Measurements from ENCODE around the gene PLEKHG3. TPM values are rescaled to one million over a fixed set of nuclear protein-coding genes. Genes with fewer than 3 reads are reported as not detected.

PLEKHG3 gene
- total RNA-seq, 1 donor, result 11.2 TPM

DNA sequence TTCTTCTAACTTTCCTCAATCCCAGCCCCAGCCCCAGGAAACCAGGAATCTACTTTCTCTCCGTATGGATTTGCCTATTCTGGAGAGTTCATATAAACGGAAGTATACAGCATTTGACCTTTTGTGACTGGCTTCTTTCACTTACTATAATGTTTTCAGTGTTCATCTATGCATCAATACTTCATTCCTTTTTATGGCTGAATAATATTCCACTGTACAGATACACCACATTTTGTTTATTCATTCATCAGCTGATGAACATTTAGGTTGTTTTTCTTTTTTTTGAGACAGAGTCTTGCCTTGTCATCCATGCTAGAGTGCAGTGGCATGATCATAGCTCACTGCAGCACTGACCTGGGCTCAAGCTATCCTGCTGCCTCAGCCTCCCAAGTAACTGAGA lies 3.9 kb upstream of the PLEKHG3 start:
- no peak for DNase-seq (ENCODE audit: low read depth)
- H3K4me3 ChIP-seq (ENCODE audit: low read depth, low read length), result no peak overlapping the region
- TF ChIP-seq, protein P1, sequence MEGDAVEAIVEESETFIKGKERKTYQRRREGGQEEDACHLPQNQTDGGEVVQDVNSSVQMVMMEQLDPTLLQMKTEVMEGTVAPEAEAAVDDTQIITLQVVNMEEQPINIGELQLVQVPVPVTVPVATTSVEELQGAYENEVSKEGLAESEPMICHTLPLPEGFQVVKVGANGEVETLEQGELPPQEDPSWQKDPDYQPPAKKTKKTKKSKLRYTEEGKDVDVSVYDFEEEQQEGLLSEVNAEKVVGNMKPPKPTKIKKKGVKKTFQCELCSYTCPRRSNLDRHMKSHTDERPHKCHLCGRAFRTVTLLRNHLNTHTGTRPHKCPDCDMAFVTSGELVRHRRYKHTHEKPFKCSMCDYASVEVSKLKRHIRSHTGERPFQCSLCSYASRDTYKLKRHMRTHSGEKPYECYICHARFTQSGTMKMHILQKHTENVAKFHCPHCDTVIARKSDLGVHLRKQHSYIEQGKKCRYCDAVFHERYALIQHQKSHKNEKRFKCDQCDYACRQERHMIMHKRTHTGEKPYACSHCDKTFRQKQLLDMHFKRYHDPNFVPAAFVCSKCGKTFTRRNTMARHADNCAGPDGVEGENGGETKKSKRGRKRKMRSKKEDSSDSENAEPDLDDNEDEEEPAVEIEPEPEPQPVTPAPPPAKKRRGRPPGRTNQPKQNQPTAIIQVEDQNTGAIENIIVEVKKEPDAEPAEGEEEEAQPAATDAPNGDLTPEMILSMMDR (IDR thresholded peaks at IDR 0.05; ENCODE audit: insufficient read depth, low read depth, low read length), result no peak

GRCh38 chr14:64700894-64701293 lies 3.3 kb upstream of the PLEKHG3 start:
- TF ChIP-seq, protein P1 (IDR thresholded peaks at IDR 0.05; ENCODE audit: insufficient read depth, low read depth, low read length), result no peak
- DNase-seq (ENCODE audit: low read depth), result no peak
- H3K4me3 ChIP-seq (ENCODE audit: low read depth, low read length), result no peak overlapping the region

DNA sequence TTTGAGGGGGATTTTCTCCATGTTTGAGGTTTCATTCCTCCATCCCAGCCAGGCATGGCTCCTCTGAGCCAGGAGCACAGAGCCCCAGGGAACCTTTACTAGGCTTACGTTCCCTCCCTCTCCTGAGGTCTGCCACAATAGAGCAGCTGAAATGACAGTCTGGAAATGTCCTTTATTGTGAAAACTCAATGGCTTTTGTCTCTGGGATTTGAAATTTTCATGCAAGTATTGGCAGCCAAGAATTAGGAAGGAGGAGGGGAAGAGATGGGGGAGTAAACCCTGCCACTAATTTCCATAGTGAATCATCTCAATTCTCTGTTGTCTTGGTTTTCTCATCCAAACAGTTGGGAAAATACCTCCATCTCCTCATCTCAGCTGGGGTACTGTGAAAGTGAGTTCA lies 2.6 kb upstream of the PLEKHG3 start:
- TF ChIP-seq, protein P1 (IDR thresholded peaks at IDR 0.05; ENCODE audit: insufficient read depth, low read depth, low read length), result no peak
- no peak for DNase-seq (ENCODE audit: low read depth)
- no peak overlapping the region for H3K4me3 ChIP-seq (ENCODE audit: low read depth, low read length)

DNA sequence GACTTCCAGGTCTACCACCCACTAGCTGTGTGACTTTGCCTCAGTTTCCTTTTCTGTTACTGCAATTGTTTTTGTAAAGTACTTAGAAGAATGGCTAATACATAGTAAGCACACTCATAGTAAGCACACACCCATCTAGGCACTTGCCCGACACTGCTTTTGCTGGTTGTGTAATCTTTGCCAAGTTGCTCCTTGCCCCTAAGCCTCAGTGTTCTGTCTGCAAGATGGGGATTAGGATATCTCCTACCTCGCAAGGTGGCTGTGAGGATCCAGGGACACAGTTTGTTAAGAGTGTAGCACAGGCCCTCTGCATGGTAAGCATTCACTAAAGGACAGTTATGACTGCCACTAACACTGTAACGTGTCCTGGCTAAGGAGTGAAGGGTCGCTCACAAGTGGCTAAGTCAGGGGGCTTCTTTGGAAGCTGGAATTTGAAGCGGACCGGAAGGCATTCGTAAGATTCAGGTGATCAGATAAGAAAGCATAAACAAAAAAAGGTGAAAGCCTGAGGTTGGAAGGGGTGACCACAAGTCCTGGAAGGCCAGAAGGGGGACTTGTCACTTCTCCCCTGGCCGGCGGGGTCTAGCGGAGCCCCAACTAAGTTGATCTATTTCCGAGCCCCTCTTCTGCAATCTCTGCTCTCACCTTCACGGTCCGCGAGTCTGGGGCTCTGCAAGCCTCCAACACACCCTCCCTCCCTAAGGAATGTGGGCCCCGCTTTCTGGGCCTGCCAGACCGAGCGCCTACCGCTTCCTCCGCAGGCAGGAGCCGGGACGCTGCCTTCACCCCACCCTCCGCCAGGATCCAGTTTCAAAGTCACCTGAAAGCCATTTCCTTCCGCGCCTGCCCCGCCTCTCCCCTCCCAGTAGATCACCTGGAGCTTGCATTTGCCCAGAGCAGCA lies 1.5 kb upstream of the PLEKHG3 start:
- no peak for DNase-seq (ENCODE audit: low read depth)
- TF ChIP-seq, protein P1 (IDR thresholded peaks at IDR 0.05; ENCODE audit: insufficient read depth, low read depth, low read length), result no peak
- H3K4me3 ChIP-seq (ENCODE audit: low read depth, low read length), result no peak overlapping the region

DNA sequence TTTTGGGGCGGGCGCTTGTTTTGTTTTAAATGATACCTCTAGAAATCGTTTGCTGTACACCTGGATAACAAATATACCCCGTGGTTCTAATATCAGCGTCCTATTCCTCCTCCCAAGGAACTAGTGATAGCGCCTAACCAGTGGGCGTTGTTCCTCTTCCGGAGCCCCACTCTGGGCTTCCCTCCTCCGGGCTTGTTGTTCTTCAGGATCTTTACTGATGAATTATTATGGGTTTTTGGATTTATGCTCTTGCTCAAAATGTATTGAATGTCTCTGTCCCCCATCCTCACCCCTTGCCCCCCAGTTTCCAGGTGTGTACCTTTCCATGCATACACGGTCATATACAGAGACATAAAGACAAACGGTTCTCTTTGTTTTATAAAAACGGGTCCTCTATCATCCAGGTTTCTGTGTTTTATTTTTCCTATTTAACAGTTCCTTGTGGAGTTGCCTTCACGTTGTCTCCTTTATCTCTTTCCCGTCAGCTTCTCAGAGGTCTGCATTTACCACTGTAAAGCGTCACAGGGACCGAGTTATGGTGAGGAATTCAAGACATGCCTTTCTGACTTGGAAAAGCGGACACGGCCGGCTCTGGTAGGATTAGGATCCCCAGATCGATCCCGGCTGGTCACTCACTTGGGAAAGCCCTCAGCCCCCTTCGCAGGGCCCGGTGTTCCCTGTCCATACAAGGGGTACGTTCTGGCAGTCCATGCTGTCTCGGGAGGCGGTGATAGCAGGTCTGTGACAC lies 655 bp upstream of the PLEKHG3 start:
- peak overlapping the region; percentile 89 for H3K4me3 ChIP-seq (ENCODE audit: low read depth, low read length)
- peak; percentile 61 for DNase-seq (ENCODE audit: low read depth)
- TF ChIP-seq, protein P1 (IDR thresholded peaks at IDR 0.05; ENCODE audit: insufficient read depth, low read depth, low read length), result no peak

DNA sequence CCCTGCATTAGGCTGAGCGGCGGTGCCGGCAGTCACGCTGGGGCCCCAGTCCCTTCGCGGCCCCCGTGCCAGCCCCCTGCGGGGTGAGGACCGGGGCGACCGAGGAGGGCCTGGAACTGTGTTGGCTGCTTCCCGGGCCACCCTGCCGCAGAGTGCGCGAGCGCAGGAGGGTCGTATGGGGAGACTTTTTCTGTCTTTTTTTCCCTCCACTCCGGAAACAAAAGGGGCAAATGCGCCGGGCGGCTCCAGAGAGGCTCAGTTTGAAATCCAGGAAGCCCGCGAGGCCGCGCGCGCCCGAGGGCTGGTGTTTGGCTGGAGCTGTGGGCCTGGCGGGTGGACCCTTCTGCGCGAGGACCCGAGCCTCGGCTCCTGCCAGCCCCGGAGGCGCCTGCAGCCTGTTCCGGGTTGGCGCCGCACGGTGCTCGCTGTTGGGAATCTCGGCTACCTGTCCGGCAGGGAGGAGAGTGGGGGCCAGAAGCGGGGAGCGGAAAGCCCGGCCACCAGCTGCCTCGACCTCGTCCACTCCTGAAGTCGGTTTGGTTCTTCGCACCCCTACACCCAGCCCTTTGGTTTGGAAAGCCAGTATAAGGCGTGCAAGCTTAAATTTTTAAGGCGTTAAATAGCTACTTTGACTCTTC lies 638 bp downstream of the PLEKHG3 start:
- TF ChIP-seq, protein P1 (IDR thresholded peaks at IDR 0.05; ENCODE audit: insufficient read depth, low read depth, low read length), result no peak
- no peak for DNase-seq (ENCODE audit: low read depth)
- peak overlapping the region; percentile 89 for H3K4me3 ChIP-seq (ENCODE audit: low read depth, low read length)
